Measurements from ENCODE around the gene LDLRAD4.
"Not testable (repeated sequence)": the region's sequence is repeated elsewhere in the genome, so short reads cannot be mapped to it uniquely, and the experiment has no call there.

LDLRAD4 gene

DNA sequence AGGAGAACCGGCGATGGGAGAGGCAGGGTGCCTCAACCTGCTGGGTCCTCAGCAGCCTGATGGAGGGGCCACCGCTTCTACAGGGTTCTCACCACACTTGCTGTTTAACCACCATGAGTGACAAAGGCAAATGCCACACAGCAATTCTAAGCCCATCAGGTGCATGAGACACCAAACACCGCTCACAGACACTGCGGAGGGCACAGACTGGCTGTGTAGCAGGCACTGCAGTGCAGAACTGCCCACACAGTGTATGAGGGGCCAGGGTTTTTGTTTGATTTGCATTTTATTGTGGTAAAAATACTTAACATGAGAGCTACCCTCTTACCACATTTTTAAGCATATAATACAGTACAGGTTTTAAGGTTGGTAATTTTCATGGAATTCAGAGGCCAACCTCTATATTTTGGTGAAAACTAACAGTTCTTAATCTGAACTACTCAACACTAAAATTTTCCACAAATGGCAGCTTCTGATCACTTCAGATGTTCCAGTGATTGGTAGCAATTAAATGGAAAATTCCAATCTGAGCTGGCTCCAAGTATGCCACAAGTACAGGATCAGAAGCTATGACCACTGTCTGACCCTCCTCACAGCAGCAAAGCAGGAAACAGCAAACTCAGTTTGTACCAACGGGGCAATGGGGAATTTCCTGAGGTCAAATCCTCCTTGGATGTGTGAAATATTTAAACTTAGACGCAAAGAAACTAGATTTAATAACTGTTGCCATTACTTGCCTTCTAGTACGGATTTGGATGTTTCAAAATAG is 440.1 kb downstream of the LDLRAD4 start:
- no peak for DNase-seq

DNA sequence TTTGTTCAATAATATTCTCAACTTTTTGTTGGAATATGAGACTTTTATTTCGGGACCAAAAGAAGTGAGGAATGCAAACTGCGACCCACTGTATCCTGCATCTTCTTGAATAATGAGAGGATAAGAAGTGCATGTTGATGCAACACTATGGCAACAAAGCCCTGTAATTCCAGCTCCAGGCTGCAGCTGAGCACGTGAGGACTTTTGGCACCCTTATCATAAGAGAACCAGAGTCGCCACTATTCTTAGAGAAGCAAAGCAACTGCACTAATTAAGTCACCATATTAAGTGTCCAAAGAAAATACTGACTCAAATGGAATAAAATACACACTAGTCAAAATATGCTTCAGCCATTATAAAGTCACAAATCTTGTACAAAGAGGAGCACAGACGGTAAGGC is 441.9 kb downstream of the LDLRAD4 start:
- DNase-seq: no peak

DNA sequence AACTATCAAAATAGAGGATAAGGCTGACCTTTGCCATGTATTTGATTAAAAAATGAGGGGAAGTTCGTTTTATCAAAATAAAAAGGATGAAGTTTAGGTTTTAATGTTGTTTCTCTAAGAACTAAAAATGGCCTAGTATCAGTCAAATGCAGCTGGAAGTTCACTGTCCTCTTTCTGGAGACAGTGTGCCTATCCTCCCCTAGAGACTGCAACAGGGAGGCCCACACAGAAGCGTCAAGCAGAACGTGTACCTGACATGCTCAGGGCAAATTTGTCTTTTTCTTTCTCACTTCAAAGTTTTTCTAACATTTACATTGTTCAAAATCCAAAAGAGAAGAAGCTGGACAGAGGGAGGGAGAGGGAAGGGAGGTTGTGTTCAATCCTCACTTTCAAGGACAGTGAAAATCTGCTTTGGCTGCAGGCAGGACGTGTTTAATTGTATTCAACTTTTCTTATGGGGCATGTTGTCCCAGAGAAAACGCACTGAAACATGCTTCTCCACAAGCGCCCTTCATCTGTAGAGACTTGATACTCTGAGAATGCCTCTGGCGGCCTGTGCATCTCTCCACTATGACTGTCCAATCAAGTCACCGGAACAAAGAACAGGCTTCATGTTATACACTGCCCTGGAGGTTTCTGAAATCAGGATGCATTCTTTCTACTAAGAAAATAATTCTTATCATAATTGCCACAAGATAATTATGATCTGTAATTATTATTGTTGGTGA is 442.7 kb downstream of the LDLRAD4 start:
- no peak for DNase-seq

DNA sequence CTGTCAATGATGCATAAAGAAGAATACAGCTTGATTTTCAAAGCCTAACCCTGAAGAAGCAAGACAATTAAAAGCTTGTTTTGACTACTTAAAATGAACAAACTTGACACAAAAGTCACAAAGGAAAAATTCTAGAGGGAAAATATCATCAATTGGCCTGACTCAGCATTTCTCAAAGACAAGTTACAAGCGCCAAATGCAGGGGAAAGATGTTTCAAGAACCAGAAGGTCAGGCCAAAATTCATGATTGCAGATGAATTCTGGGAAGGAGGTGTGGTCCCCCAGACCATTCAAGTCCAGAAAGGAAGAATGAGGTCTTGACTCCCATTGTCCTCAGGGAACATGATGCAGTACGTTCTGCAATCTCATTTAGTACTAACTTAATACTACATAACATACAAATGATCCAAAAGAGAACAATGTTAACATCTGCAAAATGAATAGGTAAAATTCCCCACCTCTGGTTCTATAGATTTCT is 443.3 kb downstream of the LDLRAD4 start:
- no peak for DNase-seq

GRCh38 chr18:13672657-13673056 is 454.1 kb downstream of the LDLRAD4 start:
- no peak for DNase-seq

DNA sequence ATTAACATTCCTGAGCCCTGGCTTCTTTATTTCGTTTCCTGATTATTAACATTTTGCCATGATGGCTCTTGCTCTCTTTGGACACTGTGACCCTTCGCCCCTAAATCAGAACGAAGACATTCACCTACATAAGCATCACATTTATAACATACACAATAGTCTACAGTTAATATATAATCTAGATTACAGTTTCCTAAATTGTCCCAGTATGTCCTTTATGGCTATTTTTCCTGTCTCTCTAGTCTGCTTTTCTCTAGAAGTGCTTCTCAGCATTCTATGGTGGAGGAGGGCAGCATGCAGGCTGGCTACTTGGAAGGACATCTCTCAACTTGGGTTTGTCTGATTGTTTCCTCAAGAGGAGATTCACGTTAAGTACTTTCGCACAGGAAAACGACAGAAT is 457.9 kb downstream of the LDLRAD4 start:
- DNase-seq: no peak

DNA sequence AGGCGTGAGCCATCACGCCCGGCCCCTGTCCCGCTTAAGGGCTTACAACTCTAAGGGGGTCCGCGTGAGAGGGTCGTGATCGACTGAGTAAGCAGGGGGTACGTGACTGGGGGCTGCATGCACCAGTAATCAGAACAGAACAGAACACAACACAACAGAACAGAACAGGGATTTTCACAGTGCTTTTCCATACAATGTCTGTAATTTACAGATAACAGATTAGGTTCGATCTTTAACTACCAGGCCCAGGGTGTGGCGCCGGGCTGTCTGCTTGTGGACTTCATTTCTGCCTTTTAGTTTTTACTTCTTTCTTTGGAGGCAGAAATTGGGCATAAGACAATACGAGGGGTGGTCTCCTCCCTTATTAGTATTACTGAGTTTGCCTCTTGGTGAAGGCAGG is 458.8 kb downstream of the LDLRAD4 start:
- DNase-seq: not testable (repeated sequence)

DNA sequence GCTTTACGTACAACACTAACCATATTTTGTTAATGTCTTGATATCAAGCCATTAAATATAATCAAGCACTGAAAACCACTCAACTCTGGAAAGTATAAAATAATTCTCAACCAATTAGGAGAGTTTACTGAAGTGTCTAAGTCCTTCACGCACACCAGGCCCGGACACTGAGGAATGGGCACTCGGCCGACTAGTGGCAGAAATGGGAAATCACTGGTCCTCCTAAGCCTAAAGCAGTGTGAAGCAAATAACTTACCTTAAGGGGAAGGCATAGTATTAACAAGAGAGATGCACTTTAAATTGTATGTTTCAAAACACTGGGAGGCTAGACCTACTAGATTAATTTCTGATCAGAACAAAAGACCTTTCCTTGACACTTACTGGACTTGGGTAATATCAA is 462.1 kb downstream of the LDLRAD4 start:
- DNase-seq: no peak

- DNase-seq: no peak
Measured at GRCh38 chr18:13681701-13682100, 463.1 kb downstream of the LDLRAD4 start.

- DNase-seq: no peak
Measured at GRCh38 chr18:13684546-13684945, 466.0 kb downstream of the LDLRAD4 start.

DNA sequence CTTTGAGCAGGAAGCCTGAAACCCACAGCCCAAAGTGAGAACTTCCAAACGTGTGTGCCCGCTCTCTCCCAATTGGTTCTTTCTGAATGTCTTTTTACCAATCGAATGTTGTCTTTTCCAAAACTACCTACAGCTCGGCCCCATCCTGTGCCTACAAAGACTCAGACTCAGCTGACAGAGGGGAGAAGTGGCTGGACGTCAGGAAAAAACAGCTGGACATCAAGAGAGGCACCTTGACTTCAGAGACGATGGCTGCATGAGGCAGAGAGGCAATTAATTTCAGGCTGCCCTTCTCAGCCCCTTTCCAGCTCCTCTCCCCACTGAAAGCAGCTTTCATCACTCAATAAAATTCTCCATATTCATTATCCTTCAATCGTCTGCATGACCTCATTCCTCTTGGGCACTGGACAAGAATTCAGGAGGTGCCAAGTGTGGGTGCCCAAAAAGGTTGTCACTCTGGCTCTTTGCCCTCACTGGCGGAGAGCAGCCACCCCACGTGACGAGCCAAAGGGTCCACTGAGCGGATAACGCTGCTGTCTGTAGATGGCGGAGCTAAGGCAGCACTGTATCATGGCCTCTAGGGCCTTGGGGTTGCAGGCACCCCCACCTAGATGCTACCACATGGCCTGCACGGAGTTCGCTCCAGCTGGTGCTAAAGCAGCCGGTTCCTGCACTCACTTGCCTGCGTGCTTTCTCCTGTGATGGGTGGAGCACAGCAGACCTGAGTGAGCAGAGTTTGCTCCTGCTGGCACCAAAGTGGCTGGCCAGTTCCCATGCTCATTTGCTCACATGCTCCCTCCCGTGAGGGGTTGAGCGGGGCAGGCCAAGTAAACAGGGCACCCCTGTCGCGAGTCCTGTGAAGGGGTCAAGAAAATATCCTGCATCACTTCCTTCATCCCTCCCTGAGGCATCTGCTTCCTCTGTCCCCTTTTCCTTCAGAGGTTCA is 469.9 kb downstream of the LDLRAD4 start:
- DNase-seq: no peak

DNA sequence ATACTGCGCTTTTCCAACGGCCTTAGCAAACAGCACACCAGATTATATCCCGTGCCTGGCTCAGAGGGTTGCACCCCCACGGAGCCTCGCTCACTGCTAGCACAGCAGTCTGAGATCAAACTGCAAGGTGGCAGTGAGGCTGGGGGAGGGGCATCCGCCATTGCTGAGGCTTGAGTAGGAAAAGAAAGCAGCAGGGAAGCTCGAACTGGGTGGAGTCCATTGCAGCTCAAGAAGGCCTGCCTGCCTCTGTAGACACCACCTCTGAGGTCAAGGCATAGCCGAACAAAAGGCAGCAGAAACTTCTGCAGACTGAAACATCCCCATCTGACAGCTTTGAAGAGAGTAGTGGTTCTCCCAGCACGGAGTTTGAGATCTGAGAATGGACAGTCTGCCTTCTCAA is 471.5 kb downstream of the LDLRAD4 start:
- not testable (repeated sequence) for DNase-seq

DNA sequence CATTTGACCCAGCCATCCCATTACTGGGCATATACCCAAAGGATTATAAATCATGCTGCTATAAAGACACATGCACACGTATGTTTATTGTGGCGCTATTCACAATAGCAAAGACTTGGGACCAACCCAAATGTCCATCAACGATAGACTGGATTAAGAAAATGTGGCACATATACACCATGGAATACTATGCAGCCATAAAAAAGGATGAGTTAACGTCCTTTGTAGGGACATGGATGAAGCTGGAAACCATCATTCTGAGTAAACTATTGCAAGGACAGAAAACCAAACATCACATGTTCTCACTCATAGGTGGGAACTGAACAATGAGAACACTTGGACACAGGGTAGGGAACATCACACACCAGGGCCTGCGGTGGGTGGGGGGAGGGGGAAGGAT is 476.8 kb downstream of the LDLRAD4 start:
- not testable (repeated sequence) for DNase-seq

GRCh38 chr18:13696961-13697360 is 478.4 kb downstream of the LDLRAD4 start:
- DNase-seq: no peak

DNA sequence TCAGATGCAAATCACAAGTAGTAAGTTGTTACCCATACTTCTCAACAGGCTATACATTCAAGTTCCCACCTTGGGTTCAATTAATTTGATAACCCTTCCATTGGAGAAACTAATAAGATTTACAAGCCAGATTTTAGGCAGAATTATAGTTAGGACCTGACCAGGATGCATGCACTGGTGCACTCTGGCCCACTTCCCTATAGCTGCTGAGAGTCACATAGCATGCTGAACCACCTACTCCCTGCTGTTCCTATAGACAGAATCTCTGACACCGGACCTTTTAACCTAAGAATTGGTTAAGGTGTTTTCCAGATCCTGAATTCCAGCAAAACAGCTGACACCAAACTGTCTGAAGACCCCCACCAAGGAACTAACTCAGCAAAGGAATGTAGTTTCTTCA is 481.6 kb downstream of the LDLRAD4 start:
- DNase-seq: no peak

All from activated CD4-positive, alpha-beta T cell treated with anti-CD3 and anti-CD28 coated beads for 4 hours (primary cell).